Ascending aorta (tissue), 2 donors: ENCODE results near the gene CASKIN1. TPM values are rescaled to one million over a fixed set of nuclear protein-coding genes. Genes with fewer than 3 reads are reported as not detected.

Source experiments
- DNase-seq, 2 donors: peaks; one replicate each; pipeline ENCODE4 v3.0.0-alpha.2; 2019; ENCODE audit warnings: low spot score in 2 of 2
- H3K27ac ChIP-seq, 2 donors: fragments of 200-600 bp; sonication (generic); one replicate each; pipeline ENCODE4 v1.5.1; 2016 to 2017; ENCODE audit warnings: mild to moderate bottlenecking in 1 of 2
- H3K27me3 ChIP-seq: fragments of 200-600 bp; sonication (generic); one replicate; pipeline ENCODE4 v1.5.1; 2017
- H3K36me3 ChIP-seq, 2 donors: fragments of 200-600 bp; sonication (generic); one replicate each; pipeline ENCODE4 v1.5.1; 2016
- H3K4me1 ChIP-seq, 2 donors: fragments of 200-600 bp; sonication (generic); one replicate each; pipeline ENCODE4 v1.5.1; 2016 to 2017; ENCODE audit warnings: mild to moderate bottlenecking in 1 of 2
- H3K4me3 ChIP-seq, 2 donors: fragments of 200-600 bp; sonication (generic); one replicate each; pipeline ENCODE4 v1.5.1; 2016 to 2017; ENCODE audit warnings: mild to moderate bottlenecking in 1 of 2
- H3K9me3 ChIP-seq, 2 donors: fragments of 200-600 bp; sonication (generic); one replicate each; pipeline ENCODE4 v1.5.1; 2016
- CTCF ChIP-seq, 3 experiments: fragments of 200-600 bp in 2 of 3; fragments of 450-650 bp in 1 of 3; sonication (generic) in 2 of 3; IDR thresholded peaks; one replicate each; pipeline ENCODE4 v1.5.1; 2016 to 2019; ENCODE audit warnings: antibody characterized with exemption in 3 of 3, mild to moderate bottlenecking in 1 of 3, moderate library complexity in 1 of 3
- intact Hi-C: fragments of 100-400 bp; cut with DNase I; formaldehyde crosslinking; loops from one replicate; pipeline ENCODE4 v1.15.1; 2023
- total RNA-seq: library from RNA; depleted of rRNA; stranded (reverse); fragments of >200 nt; gene quantifications from one replicate; pipeline ENCODE4 v1.1.0, GENCODE V29; 2016

Gene CASKIN1
- total RNA-seq, 1 donor from 2014 or later = not detected

GRCh38 chr16:2174396-2175131 is 21.8 kb downstream of the CASKIN1 start:
- no peak for TF ChIP-seq CTCF (IDR thresholded peaks at IDR 0.05)
- no peak overlapping the region for H3K4me3 ChIP-seq
- no peaks in the 10 kb centered on the region for H3K4me1 ChIP-seq
- intact Hi-C loops = no loop called here
- no peak overlapping the region for H3K27ac ChIP-seq
- H3K27me3 ChIP-seq = no peaks in the 10 kb centered on the region
- no peak for DNase-seq
- peaks cover 45 to 78% of the 10 kb centered on the region in 2 donors for H3K36me3 ChIP-seq
- H3K9me3 ChIP-seq = no peaks in the 10 kb centered on the region

- H3K9me3 ChIP-seq = no peaks in the 10 kb centered on the region
- H3K4me3 ChIP-seq = no peak overlapping the region
- TF ChIP-seq CTCF (IDR thresholded peaks at IDR 0.05) = no peak
- no peaks in the 10 kb centered on the region for H3K27me3 ChIP-seq
- no peaks in the 10 kb centered on the region for H3K4me1 ChIP-seq
- H3K36me3 ChIP-seq = peaks cover 45 to 82% of the 10 kb centered on the region in 2 donors
- intact Hi-C loops = no loop called here
- no peak overlapping the region for H3K27ac ChIP-seq
- no peak for DNase-seq
Measured at GRCh38 chr16:2173916-2174315, 22.5 kb downstream of the CASKIN1 start.

GRCh38 chr16:2173366-2173765 is 23.0 kb downstream of the CASKIN1 start:
- H3K27me3 ChIP-seq = no peaks in the 10 kb centered on the region
- H3K36me3 ChIP-seq = peaks cover 49 to 86% of the 10 kb centered on the region in 2 donors
- no peaks in the 10 kb centered on the region for H3K9me3 ChIP-seq
- no peak for TF ChIP-seq CTCF (IDR thresholded peaks at IDR 0.05)
- no peaks in the 10 kb centered on the region for H3K4me1 ChIP-seq
- DNase-seq = no peak
- intact Hi-C loops = no loop called here
- H3K27ac ChIP-seq = no peak overlapping the region
- H3K4me3 ChIP-seq = no peak overlapping the region

- H3K4me1 ChIP-seq = no peaks in the 10 kb centered on the region
- H3K36me3 ChIP-seq = peaks cover 54 to 88% of the 10 kb centered on the region in 2 donors
- no peak for DNase-seq
- no peak for TF ChIP-seq CTCF (IDR thresholded peaks at IDR 0.05)
- H3K27me3 ChIP-seq = no peaks in the 10 kb centered on the region
- no peak overlapping the region for H3K27ac ChIP-seq
- intact Hi-C loops = no loop called here
- H3K4me3 ChIP-seq = no peak overlapping the region
- no peaks in the 10 kb centered on the region for H3K9me3 ChIP-seq
Measured at GRCh38 chr16:2172688-2173335, 23.6 kb downstream of the CASKIN1 start.

- no peak for DNase-seq
- H3K9me3 ChIP-seq = no peaks in the 10 kb centered on the region
- no peaks in the 10 kb centered on the region for H3K4me1 ChIP-seq
- no peak overlapping the region for H3K27ac ChIP-seq
- no peaks in the 10 kb centered on the region for H3K27me3 ChIP-seq
- intact Hi-C loops = no loop called here
- H3K36me3 ChIP-seq = peaks cover 60 to 86% of the 10 kb centered on the region in 2 donors
- no peak overlapping the region for H3K4me3 ChIP-seq
- TF ChIP-seq CTCF (IDR thresholded peaks at IDR 0.05) = no peak
Measured at GRCh38 chr16:2171601-2172178, 24.7 kb downstream of the CASKIN1 start.
